Kidney (tissue), 14 donors: ENCODE results near the gene MYO1D. TPM values are rescaled to one million over a fixed set of nuclear protein-coding genes. Genes with fewer than 3 reads are reported as not detected.

Experiments used
- DNase-seq, 5 donors: peaks; one replicate each; pipeline ENCODE4 v3.0.0-alpha.2; 2013 to 2020
- FAIRE-seq: peaks from 2 replicates; lab custom pipeline; 2012; peaks lifted over from hg19 to GRCh38; lab: Jason Lieb, UNC
- H3K27ac ChIP-seq, 2 donors: one replicate each; pipeline ENCODE4 v1.7.0; 2013; ENCODE audit warnings: low read depth in 2 of 2, low read length in 2 of 2, inconsistent platforms in 1 of 2
- H3K27me3 ChIP-seq: one replicate; pipeline ENCODE4 v1.7.1; 2013; ENCODE audit warnings: low read length, inconsistent platforms; ENCODE audit not compliant: control insufficient read depth, insufficient read depth
- H3K36me3 ChIP-seq, 3 donors: one replicate each; pipeline versions ENCODE4 v1.7.0 to v1.7.1; 2013; ENCODE audit warnings: low read length in 3 of 3, control low read depth in 1 of 3, inconsistent platforms in 1 of 3; ENCODE audit not compliant: insufficient read depth in 3 of 3, control insufficient read depth in 2 of 3
- H3K4me1 ChIP-seq, 3 donors: one replicate each; pipeline versions ENCODE4 v1.7.0 to v1.7.1; 2013; ENCODE audit warnings: low read length in 3 of 3, inconsistent platforms in 1 of 3, low read depth in 1 of 3; ENCODE audit not compliant: control insufficient read depth in 2 of 3, insufficient read depth in 2 of 3
- H3K4me3 ChIP-seq, 3 donors: one replicate each; pipeline versions ENCODE4 v1.7.0 to v1.8.1; 2013; ENCODE audit warnings: low read length in 3 of 3, control low read depth in 1 of 3, inconsistent platforms in 1 of 3
- H3K9ac ChIP-seq, 3 donors: one replicate each; pipeline versions ENCODE4 v1.7.0 to v1.7.1; 2013; ENCODE audit warnings: low read length in 3 of 3, control low read depth in 1 of 3, inconsistent platforms in 1 of 3
- H3K9me3 ChIP-seq, 3 donors: one replicate each; pipeline versions ENCODE4 v1.7.0 to v1.7.1; 2013; ENCODE audit warnings: low read length in 3 of 3, control low read depth in 1 of 3, inconsistent platforms in 1 of 3; ENCODE audit not compliant: control insufficient read depth in 2 of 3, insufficient read depth in 1 of 3
- CTCF ChIP-seq: IDR thresholded peaks from 3 replicates; pipeline ENCODE4 v1.5.1; 2012; ENCODE audit warnings: mild to moderate bottlenecking, moderate library complexity, borderline replicate concordance; ENCODE audit not compliant: insufficient read depth; ENCODE audit errors: extremely low read depth
- intact Hi-C: fragments of 100-400 bp; cut with DNase I; formaldehyde crosslinking; loops from one replicate; pipeline ENCODE4 v1.11.1; 2022
- polyA plus RNA-seq: library from polyadenylated mRNA; stranded (reverse); fragments of 350-450 nt; fragmentation: Illumina TruSeq; extraction: RNeasy Lipid Tissue Mini Kit (QIAGEN cat#74804); gene quantifications from one replicate; pipeline ENCODE4 v1.2.3, GENCODE V29; 2014; ENCODE audit warnings: low read depth, low replicate concordance; ENCODE audit not compliant: insufficient read depth
- total RNA-seq: library from RNA; stranded (reverse); fragmentation: NEBNext Ultra II Directional; extraction: Animal tissue kit (Norgen Biotek cat#: 25700); gene quantifications from one replicate; pipeline ENCODE4 v1.2.1, GENCODE V29; 2021
- donor health status: control.
- donor health status: control.
- donor health status: control.
- donor health status: control.
- donor health status: control.
- donor health status: DM: yes; HTN: yes; CAD: no.
- donor health status: Normal renal cell carcinoma (clear cell type).

MYO1D gene
- total and polyA plus RNA-seq, 2 donors from 2014 or later = 21.1 to 99.9 TPM

DNA sequence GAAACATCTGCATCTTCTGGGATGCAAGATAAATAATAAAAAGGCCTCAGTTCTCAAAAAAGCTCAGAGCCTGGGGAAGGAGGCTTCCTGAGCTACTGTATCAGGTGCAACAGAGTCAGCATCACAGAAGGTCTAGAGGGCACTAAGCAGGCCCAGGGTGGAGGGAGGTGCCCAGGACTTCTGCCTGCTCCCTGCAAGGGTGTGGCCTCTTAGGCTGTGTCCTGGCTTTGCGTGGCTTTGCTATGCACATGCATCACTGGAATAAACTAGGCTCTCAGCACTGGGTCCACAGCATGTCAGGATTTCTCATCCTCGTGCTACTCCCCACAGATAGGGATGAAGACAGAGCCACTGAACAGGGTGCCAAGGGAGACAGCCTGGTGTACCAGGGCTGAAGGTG lies 364.6 kb downstream of the MYO1D start:
- Histone ChIP-seq H3K27me3 (no peaks in the 10 kb centered on the region), H3K9me3 (no peaks in the 10 kb centered on the region), H3K4me3 (no peak overlapping the region), H3K4me1 (peaks cover 0 to 8% (median 7%) of the 10 kb centered on the region in 3 donors), H3K36me3 (no peaks in the 10 kb centered on the region), H3K27ac (no peak overlapping the region), H3K9ac (no peak overlapping the region)
- no peak for FAIRE-seq
- no peak for DNase-seq
- TF ChIP-seq CTCF = no peak
- intact Hi-C loops = no loop called here

GRCh38 chr17:32510466-32510865 lies 366.5 kb downstream of the MYO1D start:
- TF ChIP-seq CTCF = no peak
- no peak for FAIRE-seq
- no peaks in the 10 kb centered on the region for H3K9me3 ChIP-seq
- peaks cover 0 to 5% (median 3%) of the 10 kb centered on the region in 3 donors for H3K4me1 ChIP-seq
- intact Hi-C loops = no loop called here
- H3K27me3 ChIP-seq = no peaks in the 10 kb centered on the region
- no peak for DNase-seq
- H3K27ac ChIP-seq = no peak overlapping the region
- no peak overlapping the region for H3K4me3 ChIP-seq
- no peaks in the 10 kb centered on the region for H3K36me3 ChIP-seq
- H3K9ac ChIP-seq = no peak overlapping the region

DNA sequence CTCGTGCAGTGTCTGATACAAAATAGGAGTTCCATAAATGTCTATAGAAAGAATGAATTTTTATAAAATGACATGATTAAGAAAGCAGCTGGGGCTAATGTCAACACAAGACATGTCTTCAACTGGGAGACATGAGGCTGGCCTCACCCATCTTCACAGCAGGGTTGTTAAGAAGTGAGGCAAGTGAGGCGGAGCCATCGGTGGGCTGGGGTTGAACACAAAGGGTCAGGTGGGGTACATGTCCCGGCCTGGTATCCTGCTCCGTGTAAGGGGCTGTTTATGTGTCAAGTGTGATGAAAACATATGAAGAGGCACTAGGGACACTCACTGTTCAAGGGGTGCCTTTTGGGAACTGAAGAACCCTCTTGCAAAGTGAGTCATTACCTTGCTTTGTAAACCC lies 368.0 kb downstream of the MYO1D start:
- Histone ChIP-seq H3K9me3 (no peaks in the 10 kb centered on the region), H3K27me3 (no peaks in the 10 kb centered on the region), H3K27ac (no peak overlapping the region), H3K36me3 (no peaks in the 10 kb centered on the region), H3K4me1 (no peaks in the 10 kb centered on the region), H3K9ac (no peak overlapping the region), H3K4me3 (no peak overlapping the region)
- no peak for FAIRE-seq
- no peak for DNase-seq
- intact Hi-C loops = no loop called here
- no peak for TF ChIP-seq CTCF
